Stimulated activated CD4-positive, alpha-beta T cell treated with anti-CD3 and anti-CD28 coated beads, TNF-alpha, amount 100 ng/mL, for 48 hours (primary cell): ENCODE measurements around the gene SLF2.

Experiments
- DNase-seq, 3 donors: peaks; one replicate each; pipeline ENCODE4 v3.0.0-alpha.2; 2020; ENCODE audit warnings: low read depth in 3 of 3

SLF2 gene

GRCh38 chr10:101000127-101000914, 87.6 kb downstream of the SLF2 start:
- DNase-seq, result no peak

GRCh38 chr10:101000915-101001658, 88.3 kb downstream of the SLF2 start:
- no peak for DNase-seq

- DNase-seq, result no peak
These were observed 88.9 kb downstream of the SLF2 start for GRCh38 chr10:101001659-101002035.

GRCh38 chr10:101002456-101002855, 89.7 kb downstream of the SLF2 start:
- no peak for DNase-seq

GRCh38 chr10:101003639-101004206, 91.0 kb downstream of the SLF2 start:
- DNase-seq, result no peak

GRCh38 chr10:101005361-101005760, 92.6 kb downstream of the SLF2 start:
- no peak for DNase-seq

- no peak for DNase-seq
These were observed 93.3 kb downstream of the SLF2 start for GRCh38 chr10:101005869-101006567.

- no peak for DNase-seq
These were observed 93.9 kb downstream of the SLF2 start for GRCh38 chr10:101006593-101007098.

GRCh38 chr10:101007099-101007711, 94.4 kb downstream of the SLF2 start:
- no peak for DNase-seq

- DNase-seq, result no peak
These were observed 95.4 kb downstream of the SLF2 start for GRCh38 chr10:101007915-101008822.

- DNase-seq, result no peak
These were observed 96.2 kb downstream of the SLF2 start for GRCh38 chr10:101008823-101009423.

GRCh38 chr10:101010329-101010728, 97.6 kb downstream of the SLF2 start:
- no peak for DNase-seq

- no peak for DNase-seq
These were observed 99.0 kb downstream of the SLF2 start for GRCh38 chr10:101011517-101012423.

- peak in 2 of 3 donors; percentile 62 to 75 for DNase-seq
These were observed 100.0 kb downstream of the SLF2 start for GRCh38 chr10:101012525-101013364.

GRCh38 chr10:101013365-101013825, 100.6 kb downstream of the SLF2 start:
- no peak for DNase-seq

GRCh38 chr10:101014230-101014884, 101.6 kb downstream of the SLF2 start:
- peak in 2 of 3 donors; percentile 53 to 74 for DNase-seq
